HuH-7 (cell line): ENCODE results near the gene GPR142.

Source experiments
- DNase-seq: peaks from one replicate; pipeline ENCODE4 v3.0.0; 2011; ENCODE audit warnings: low spot score

Gene GPR142

GRCh38 chr17:74369665-74370490, 2.6 kb downstream of the GPR142 start:
- no peak for DNase-seq

GRCh38 chr17:74371653-74372147, 4.4 kb downstream of the GPR142 start:
- no peak for DNase-seq

GRCh38 chr17:74372426-74372825, 5.1 kb downstream of the GPR142 start:
- no peak for DNase-seq

- DNase-seq, result peak; percentile 99
These were observed 6.7 kb downstream of the GPR142 start for GRCh38 chr17:74373838-74374606.

- DNase-seq, result no peak
These were observed 7.6 kb downstream of the GPR142 start for GRCh38 chr17:74374858-74375257.

- DNase-seq, result peak; percentile 95
These were observed 12.3 kb downstream of the GPR142 start for GRCh38 chr17:74379495-74380085.

GRCh38 chr17:74380086-74380958, 13.0 kb downstream of the GPR142 start:
- no peak for DNase-seq

GRCh38 chr17:74380959-74381808, 13.9 kb downstream of the GPR142 start:
- DNase-seq, result no peak

- no peak for DNase-seq
These were observed 15.8 kb downstream of the GPR142 start for GRCh38 chr17:74383141-74383540.

GRCh38 chr17:74385201-74385600, 17.9 kb downstream of the GPR142 start:
- no peak for DNase-seq

- no peak for DNase-seq
These were observed 19.1 kb downstream of the GPR142 start for GRCh38 chr17:74386386-74386785.

- DNase-seq, result no peak
These were observed 20.3 kb downstream of the GPR142 start for GRCh38 chr17:74387365-74388218.

- DNase-seq, result no peak
These were observed 21.9 kb downstream of the GPR142 start for GRCh38 chr17:74389084-74389753.

GRCh38 chr17:74389937-74390679, 22.8 kb downstream of the GPR142 start:
- no peak for DNase-seq

- DNase-seq, result no peak
These were observed 23.7 kb downstream of the GPR142 start for GRCh38 chr17:74390680-74391653.

- DNase-seq, result no peak
These were observed 24.5 kb downstream of the GPR142 start for GRCh38 chr17:74391771-74392170.

GRCh38 chr17:74392848-74393247, 25.5 kb downstream of the GPR142 start:
- DNase-seq, result no peak
